Ammon's horn (tissue), 1 donor: ENCODE data around the gene CTU2.
A peak's percentile ranks its signal among the peaks of the same experiment; 100 is the strongest.
"Not testable (repeated sequence)": the region's sequence is repeated elsewhere in the genome, so short reads cannot be mapped to it uniquely, and the experiment has no call there.

Experiments used
- DNase-seq: peaks from one replicate; pipeline ENCODE4 v3.0.0-alpha.2; 2016; ENCODE audit warnings: low spot score

CTU2 gene

DNA sequence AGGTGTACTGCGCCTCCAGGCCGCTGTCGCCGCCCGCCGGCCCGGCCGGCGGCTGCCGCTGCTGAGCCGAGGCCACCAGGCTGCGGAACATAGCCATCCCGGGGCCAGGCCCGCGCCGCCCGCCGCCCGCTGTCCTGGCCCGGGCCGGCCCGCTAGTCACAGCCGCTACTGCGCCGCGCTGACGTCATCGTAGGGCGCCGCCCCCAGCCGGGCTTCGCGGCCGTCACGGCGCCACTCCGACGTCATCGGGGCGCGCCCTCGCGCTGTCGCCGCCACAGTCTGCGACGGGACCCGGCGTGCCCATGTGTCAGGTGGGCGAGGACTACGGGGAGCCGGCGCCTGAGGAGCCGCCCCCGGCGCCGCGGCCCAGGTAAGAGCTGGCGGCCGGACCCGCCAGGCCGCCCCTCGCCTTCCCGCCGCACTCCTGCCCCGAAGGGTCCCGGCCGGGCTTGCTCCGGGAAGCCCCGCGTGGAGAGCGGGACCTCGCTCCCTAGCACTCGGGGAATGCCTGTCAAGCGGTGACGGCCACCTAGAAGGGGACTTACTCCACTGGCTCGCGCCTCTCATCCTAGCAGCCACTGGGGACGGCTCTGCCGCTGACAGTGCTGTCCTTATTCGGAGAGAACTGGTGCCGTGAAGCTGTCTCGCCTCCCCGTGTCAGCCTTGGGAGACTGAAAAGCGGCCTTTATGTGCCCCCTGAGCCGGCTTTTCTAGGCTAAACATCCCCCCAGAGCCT is at the start of gene CTU2, which contains the start of gene RNF166:
Gene CTU2 (plus strand): TSS at position 275 of the 736 bp plus-strand sequence. CDS start 28 bp downstream, at position 303.
Gene RNF166 (minus strand): TSS at position 180 of the 736 bp plus-strand sequence. CDS start 83 bp downstream, at position 97.
- DNase-seq = peak; percentile 91

DNA sequence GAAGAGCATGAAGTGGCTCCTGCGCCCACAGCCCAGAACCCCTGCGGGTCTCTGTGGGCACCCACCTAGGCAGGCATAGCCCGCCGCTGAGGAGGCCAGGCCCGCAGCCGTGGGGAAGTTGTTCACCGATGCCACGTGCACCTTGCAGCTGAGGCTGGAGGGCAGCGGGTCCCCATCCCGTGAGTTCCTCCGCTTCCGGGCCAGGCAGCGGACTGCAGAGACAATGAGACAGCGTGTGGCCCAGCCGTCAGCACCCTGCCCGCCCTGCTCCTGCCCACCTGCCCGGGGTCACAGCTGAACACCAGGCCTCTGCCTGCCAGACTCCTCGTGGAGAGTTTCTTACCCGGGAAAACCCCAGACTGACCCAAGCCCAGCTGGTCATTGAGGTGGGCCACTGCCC is 48.9 kb upstream of the CTU2 start:
- DNase-seq = no peak

- DNase-seq = no peak
These were observed 47.6 kb upstream of the CTU2 start for GRCh38 chr16:88658714-88659113.

DNA sequence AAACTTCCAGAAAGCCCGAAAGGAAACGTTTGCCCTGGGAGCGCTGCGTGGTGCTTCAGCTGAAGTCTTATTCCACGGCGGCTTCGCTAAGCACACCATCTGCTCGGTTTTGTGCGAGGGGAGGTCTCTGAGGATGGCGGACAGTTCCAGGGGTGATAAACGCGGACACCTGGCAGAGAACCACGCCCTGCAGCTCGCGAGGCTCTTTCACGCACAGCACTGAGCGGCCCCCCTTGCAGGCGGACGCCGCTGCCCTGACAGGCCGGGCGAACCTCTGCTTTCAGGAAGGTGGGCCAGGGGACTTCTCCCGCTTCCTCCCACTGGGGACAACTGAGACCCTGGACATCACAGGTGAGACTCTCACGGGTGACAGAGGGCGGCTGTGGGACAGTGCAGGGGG is 47.1 kb upstream of the CTU2 start:
- no peak for DNase-seq

DNA sequence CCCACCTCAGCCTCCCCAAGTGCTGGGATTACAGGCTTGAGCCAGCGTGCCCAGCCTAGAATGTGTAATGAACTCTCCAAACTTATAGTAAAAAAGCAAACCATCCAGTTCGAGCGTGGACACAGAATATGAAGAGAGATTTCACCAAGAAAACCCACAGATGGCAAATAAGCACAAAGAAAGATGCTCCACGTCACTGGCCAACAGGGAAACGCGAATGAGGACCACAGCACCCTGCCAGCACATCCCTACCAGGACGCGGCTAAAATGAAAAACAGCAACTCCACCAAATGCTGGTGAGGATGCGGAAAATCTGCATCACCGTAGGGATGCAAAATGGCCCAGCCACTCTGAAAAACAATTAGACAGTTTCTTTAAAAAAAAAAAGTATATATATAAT is 44.8 kb upstream of the CTU2 start:
- DNase-seq = no peak

DNA sequence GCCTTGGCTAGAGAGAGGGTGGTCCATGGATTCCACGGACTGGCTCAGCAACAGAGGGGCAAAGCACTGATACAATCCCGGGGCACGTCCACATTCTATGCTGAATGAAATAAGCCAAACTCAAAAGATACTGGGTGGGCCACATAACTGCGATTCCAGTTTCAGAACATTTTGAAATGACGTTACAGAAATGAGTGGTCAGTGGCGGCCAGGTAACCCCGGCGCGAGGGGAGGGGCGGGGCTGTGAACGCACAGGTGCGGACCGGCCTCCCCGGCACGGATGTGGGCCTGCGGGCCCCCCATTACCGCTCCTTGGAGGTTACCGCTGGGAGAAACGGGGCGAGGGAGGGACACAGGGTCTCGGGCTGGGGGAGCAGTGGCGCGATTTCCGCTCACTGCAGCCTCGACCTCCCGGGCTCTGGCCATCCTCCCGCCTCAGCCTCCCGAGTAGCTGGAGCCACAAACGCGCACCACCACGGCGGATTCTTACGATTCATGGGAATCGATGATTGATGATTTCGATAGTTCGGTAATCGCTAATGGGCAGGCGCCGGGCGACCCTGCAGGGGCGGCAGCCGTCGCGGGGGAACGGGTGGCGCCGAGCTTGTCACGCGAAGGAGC is 44.0 kb upstream of the CTU2 start:
- no peak for DNase-seq

GRCh38 chr16:88662843-88663606 is 43.3 kb upstream of the CTU2 start, which contains the start of gene MVD:
Gene MVD, minus strand, starts transcription at chr16:88663091. Its CDS starts 11 bp downstream, at chr16:88663080.
- peak; percentile 99 for DNase-seq

DNA sequence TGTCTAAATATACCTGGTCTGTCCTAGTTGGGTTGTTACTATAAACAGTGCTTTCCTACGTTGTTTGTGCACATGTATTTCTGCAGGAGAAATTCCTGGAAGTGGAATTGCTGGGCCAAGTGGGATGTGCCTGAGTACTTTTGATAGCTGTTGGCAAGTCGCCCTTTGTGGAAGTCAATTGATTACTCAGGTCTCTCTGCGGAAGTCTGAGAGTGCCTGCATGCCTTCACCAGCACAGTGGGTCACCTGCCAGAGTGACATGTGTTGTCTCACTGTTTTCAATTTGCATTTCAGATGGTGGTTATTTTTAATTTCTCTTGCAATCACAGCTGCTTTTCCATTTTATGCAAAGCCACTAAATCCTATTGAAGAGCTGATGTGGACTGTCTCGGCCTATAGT is 41.2 kb upstream of the CTU2 start:
- DNase-seq = no peak

DNA sequence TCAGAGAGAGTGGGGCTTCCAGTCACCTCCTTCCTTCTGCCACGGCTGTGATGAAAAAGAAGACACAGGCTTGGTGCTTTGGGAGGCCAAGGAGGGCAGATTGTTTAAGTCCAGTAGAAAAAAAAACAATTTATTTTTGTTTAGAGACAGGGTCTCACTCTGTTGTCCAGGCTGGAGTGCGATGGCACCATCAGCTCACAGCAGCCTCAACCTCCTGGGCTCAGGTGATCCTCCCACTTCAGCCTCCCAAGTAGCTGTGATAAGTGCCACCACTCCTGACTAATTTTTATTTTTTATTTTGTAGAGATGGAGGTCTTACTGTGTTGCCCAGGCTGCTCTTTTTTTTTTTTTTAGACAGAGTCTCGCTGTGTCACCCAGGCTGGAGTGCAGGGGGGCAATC is 40.7 kb upstream of the CTU2 start:
- DNase-seq = no peak

GRCh38 chr16:88667461-88667860 is 38.8 kb upstream of the CTU2 start:
- DNase-seq = no peak

GRCh38 chr16:88669493-88669892 is 36.8 kb upstream of the CTU2 start:
- not testable (repeated sequence) for DNase-seq

DNA sequence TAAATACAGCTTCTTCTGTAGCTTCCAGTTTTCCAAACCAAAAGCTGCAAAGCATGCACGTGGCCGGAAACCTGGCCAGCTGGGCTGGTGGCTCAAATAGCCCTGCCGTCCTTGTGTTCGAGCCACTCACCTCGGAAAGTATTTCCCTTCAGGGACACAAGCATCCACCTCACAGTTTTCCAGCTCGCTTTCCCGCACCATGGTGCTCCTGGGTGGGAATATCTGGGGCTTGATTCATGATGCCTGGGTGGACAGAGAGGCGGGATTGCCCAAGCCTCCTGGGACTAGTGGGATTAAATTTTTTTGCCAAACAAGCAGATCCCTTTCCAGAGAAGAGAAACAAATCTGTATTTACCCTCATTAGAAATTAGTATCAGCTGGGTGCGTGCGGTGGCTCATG is 36.3 kb upstream of the CTU2 start:
- no peak for DNase-seq

DNA sequence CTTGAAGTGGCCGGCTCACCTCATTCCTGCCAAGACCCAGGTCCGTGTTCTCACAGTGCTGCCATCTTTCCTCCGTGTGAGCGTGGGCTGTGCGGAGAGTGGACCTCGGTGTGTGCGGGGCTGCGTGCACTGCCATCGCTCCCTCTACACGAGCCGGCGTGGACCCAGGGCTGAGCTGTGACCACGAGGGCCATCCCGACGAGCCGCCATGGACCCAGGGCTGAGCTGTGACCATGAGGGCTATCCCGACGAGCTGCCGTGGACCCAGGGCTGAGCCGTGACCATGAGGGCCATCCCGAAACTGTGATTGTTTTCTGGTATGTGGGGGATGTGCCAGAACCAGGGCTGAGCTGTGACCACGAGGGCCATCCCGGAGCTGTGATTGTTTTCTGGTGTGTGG is 34.5 kb upstream of the CTU2 start:
- DNase-seq = no peak

- no peak for DNase-seq
These were observed 33.5 kb upstream of the CTU2 start for GRCh38 chr16:88672776-88673175.

DNA sequence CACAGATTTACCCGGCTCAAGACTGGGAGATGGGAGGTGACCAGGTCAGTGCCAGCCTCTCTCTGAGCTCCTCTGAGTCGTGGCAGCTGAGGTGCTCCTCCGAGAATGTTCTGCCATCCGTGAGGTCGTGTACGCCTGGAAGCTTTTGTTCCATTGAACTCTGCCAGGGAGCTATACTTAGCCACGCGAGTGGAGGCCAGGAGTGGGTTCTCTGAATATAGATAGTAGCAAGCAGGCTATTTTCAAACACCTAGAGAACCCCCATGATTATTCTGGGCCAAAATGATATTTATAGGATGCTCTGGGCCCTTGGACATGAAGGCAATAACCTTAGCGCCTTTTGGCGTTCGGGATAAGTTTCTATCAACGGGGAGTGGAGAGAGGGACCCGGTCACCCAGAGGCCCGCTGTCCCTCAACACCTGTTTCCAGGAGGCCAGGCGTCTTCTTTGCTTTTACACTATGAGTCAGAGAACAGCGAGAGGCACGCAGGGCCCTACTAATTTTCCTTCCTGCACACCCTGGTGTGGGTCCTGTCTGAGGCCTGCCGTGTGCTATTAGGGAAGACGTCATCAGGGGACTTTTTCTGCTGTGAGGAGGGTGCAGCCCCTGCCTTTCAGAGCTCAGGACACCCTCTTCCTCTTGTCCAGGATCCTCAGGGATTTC is 32.5 kb upstream of the CTU2 start:
- no peak for DNase-seq

DNA sequence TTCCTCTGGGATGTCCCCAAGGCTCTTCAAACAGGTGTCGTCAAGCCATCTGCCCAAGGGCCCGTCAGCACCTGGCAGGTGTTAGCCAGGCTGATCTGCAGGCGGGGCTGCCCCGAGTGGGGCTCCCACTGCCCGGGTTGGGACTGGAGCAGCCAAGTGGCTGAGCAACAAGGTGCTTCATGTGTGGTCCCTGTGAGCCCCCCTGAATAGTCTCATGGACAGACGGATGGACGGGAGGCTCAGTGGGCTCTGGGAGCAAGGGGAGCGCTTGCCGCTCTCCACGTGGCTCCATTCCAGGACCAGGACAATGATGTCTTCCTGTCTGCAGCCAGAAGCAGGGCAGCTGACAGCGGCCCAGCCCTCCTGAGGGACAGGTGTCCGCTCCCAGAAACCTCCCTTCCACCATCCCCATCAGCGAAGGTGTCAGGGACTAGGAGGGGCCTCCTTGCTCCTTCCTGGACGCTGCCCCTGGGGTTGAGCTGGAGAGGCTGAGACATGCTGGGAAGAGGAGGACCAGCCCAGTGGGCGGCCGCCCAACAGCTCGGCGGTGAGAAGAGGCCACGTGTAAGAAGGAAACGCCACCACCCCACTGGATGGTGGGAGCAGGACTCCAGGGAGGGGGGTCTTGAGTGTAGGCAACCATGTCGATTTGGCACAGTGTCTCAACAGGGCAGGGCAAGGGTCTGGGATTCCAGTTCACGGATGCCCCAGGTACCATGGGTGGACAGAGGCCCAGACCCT is 29.6 kb upstream of the CTU2 start:
- DNase-seq = no peak

GRCh38 chr16:88677721-88678120 is 28.6 kb upstream of the CTU2 start:
- DNase-seq = no peak

DNA sequence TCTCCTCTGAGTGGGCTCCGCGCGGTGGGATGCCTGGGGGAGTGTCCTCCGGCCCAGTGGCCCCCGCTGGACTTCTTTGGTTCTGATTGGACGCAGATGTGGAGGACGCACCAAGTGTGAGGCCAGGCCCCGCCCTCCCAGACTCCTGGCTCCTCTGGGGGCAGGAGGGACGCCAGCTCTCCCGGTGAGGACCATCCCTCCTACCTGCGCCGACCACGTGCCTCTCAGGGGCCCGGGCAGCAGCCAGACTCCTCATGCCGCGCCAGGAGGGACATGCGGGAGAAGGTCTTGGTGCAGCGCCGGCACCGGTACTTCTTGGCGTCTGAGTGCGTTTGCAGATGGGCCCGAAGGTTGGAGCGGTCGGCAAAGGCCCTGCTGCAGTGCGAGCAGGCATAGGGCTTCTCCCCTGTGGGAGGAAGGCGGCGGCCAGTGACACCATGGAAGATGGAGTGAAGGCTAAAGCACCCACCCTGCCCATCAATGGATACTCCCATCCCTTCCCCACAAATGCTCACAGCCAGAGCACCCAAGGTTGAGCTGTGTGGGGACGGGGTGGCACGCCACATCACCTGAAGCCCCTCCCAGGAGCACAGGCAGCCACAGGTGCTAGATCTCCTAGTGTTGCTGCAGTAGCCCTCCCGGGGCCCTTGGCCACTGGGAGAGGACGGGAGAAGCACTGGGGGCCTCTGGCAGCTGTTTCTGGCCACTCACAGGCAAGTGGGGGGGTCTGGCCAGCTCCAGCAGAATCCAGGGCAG is 27.9 kb upstream of the CTU2 start:
- no peak for DNase-seq

DNA sequence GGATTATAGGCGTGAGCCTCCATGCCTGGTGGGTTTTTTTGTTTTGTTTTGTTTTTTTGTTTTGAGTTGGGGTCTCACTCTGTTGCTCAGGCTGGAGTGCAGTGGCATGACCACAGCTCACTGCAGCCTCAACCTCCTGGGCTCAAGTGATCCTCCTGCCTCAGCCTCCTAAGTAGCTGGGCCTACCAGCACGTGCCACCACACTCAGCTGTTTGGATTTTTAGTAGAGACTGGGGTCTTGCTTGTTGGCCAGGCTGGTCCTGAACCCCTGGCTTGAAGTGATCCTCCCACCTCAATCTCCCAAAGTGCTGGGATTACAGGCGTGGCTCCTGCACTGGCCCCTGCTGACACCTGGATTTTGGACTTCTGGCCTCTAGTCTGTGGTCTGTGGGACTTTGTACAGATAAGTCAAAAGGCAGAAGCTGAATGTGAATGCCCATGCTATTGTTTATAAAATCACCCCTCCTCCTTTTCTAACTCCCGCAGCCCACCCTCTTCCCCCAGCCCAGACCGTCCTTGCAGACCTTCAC is 25.7 kb upstream of the CTU2 start:
- DNase-seq = no peak

DNA sequence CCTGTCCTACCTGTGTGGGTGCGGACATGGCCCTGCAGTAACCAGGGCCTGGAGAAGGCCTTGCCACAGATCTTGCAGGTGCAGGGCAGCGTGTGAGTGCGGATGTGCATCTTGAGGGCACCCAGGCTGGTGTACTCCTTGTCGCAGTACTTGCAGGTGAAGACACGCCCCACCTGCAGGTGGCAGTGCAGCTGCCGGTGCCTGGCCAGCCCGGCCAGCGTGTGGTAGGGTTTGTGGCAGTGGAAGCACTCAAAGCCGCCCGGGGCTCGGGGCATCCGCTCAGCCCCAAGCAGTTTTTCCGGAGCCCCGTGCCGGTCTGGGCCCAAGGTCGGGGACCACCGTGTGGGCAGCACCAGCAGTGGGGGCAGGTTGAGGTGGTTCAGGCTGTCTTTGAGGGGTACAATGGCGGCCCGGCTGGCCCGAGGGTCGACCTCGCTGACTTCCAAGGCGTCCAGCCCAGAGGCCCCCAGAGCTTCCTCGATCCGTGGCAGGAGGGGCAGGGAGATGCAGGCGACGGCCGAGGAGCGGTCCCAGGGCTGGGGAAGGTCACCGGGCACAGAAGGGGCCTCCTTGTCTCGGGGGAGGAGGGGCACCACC is 25.1 kb upstream of the CTU2 start:
- DNase-seq = no peak
